Measurements from ENCODE around the gene CRTC1.

The CRTC1 gene

DNA sequence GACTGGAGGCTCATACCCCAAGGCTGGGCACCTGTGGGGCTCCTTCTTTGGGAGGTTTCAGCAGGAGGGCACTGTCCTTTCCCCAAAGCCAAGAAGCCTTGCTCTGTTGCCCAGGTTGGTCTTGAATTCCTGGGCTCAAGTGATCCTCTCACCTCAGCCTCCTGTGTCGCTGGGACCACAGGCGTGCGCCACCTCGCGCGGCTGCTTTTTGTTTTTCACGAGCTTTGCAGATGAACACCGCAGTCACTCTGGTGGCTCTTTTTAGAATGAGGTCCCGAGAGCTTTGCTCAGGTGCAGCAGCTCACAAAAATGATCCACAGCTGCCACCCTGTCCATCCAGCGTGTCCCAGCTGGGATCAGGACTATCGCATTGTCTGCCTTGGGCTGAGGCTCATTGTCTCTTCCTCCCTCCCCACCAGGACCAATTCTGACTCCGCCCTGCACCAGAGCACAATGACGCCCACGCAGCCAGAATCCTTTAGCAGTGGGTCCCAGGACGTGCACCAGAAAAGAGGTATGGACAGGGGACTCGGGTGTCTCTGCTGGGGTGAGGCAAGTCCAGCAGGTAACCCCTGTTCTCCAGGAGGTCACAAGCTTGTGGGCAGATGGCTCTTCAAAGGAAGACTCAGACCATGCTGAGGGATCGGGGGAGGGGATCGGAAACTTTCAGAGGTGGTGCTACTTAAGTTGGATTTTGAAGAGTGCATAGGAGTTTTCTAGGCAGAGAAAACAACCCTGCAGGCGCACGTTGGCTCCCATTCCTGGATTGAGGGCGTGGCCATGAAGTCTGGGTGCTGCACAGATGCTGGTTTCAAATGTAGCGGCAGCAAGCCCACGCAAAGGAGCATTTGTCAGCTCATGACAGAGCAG, 66.1 kb downstream of the CRTC1 start:
- DNase-seq (ENCODE audit: low read depth) = no peak

DNA sequence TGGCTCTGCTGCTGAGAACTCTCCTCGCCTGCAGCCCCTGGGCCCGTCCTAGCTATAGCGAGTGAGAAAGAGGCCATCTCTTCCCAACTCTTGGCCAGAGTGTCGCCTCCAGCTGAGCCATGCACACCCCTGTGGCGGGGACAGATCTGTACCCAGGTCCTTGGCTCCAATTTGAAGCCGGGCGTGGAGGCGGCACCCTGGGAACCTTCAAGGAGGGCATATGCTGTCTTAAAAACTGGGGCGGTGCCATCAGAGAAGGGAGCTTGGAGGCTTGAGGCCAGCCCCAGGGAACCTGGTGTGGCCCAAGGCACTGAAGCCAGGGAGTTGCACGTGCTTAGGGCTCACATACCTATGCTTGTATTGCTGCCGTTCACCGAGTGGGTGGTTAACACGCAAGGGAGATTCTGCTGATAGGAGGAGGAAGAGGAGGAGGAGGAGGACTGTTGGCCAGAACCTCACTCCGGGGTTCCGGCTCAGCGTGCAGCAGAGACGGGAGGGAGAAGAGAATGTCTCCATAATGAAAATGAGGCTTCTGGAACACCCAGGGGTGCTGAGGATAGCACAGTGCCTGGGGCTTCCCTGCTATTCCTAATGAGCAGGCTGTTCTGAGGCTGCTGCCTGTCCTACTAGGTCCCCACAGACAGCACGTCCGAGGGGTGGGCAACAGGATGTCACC, 67.0 kb downstream of the CRTC1 start:
- DNase-seq (ENCODE audit: low read depth) = no peak

DNA sequence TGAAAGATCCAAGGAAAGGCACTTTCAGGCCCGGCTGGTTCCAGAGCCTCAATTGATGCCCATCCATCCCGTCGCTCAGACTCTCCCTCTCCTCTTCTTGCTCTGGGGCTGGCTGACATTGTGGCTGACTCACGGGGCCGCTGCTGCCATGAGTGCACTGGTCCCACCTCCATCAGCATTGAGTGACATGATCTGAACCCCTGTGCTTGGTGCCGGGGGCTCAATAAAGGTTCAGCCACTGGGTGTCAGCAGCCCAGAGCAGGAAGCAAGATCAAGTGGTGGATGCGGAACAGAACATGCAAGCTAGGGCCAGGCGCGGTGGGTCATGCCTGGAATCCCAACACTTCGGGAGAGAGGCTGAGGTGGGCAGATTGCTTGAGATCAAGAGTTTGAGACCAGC, 68.1 kb downstream of the CRTC1 start:
- no peak for DNase-seq (ENCODE audit: low read depth)

DNA sequence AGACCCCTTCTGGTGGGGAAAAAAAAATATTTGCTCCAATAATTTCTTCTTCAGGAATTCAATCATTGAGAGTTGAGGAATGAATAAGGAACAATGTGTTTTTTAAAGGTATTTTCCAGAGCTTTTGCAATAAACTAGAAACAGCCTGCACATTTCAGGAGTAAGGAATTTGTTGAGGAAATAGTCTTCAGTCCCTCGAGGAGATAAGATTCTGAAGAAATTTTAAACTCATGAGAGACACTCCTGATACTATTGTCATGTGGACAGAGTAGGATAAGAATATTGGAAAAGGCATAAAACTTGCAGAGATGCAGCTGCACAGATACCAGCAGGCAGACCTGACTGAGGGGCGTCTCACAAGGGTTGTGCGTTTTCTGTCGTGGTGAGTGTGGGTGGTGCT, 71.0 kb downstream of the CRTC1 start:
- DNase-seq (ENCODE audit: low read depth) = no peak

DNA sequence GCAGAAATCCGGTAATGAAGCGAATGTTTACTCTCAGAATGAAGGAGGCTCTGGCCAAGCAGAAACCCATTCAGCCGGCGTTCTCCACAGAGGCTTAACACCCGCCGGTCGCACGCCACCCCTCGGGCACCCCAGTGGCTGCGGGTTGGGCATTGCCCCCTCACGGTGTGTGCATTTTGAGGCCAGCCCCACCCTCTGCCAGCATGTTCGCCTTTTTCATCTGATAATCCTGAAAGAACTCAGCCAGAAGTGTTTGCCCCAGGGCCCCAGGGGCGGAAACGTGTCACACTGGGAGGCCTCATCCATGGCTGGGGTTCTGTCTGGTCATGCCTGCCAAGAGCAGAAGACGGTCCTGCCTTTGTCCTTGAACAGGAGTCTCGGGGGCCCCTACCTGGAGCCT, 73.4 kb downstream of the CRTC1 start:
- no peak for DNase-seq (ENCODE audit: low read depth)

DNA sequence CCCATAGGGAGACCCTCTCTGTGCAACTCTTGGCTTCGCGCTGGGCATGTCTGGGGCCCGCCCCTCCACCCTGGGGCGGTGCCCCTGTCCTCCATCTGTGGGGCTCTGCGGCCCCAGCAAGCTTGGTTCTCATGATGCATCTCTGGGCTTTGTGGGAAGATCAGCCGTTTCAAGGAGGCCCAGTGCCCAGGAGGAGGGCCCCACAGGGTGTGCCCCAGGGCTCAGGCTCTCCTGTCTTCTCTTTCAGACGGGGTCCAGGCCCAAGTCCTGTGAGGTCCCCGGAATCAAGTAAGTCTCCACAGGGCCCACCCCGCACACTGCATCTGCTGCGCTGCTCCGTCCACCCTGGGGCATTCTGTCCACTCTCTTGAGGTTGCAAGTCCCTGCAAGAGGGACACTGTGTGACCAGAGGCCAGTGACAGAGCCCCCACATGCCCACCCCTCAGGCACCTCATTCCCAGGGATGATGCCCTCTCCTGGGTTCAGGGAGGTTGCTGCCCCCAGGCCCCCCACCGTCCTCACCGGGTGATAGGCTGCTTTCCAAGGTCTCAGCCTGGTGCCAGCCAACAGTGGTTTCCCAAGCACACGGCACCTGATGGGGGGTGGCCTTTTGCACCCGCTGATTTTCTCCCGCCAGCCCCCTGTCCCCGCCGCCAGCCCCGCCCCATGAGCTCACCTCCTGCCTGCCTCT, 76.0 kb downstream of the CRTC1 start:
- DNase-seq (ENCODE audit: low read depth) = no peak

DNA sequence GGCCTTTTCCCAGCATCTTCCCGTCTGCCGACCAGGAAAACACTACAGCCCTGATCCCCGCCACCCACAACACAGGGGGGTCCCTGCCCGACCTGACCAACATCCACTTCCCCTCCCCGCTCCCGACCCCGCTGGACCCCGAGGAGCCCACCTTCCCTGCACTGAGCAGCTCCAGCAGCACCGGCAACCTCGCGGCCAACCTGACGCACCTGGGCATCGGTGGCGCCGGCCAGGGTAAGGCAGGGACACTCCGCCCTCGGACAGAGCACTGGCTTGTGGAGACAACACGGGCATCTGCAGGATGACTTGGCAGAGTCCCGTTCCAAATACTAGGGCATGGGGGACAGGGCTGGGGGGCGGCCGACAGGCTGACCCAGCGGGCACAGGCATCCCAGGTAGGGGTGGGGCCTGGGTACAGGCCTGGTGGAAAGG, 76.5 kb downstream of the CRTC1 start:
- DNase-seq (ENCODE audit: low read depth) = no peak

DNA sequence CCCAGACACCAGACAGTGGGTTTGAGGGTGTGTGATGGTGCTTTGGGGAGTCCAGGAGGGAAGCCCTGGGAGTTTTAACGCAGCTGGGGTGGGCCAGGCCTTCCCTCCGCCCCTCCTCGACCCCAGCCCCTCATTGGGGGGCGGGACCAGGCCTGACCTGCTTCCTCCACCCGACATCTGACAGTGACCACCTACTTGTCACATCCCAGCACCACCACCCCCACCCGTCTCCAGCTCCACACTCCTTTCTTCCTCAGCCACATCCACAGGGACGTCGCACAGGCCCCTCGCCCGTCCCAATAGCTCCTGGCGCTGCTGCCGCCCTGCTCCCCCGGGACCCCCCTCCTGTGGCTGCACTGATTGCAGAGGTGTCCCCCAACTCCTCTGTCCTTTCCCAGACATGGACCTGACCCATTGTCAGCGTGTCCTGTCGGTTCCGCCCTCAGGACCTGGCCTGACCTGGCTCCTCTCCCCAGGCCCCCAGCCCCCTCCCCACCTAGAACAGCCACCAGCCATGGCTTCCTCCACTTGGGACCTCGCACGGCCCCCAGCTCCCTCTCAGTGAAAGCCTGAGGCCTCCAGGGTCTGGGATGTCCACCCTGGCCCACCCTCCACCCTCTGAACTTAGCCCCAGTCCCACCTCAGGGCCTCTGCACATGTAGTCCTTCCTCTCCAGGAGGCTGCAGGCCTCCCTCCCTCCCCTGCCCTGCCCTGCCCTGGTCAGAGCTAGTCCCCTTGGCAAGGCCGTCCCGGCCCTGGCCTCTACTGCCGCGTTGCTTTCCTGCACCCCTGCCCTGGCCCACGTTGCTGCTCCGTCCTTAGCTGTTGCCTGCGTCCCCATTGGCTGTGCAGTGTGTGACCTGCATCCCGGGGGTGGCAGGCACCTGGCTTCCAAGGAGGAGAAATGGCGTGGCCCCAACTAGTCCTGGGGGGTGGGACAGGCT, 77.2 kb downstream of the CRTC1 start:
- DNase-seq (ENCODE audit: low read depth) = no peak

DNA sequence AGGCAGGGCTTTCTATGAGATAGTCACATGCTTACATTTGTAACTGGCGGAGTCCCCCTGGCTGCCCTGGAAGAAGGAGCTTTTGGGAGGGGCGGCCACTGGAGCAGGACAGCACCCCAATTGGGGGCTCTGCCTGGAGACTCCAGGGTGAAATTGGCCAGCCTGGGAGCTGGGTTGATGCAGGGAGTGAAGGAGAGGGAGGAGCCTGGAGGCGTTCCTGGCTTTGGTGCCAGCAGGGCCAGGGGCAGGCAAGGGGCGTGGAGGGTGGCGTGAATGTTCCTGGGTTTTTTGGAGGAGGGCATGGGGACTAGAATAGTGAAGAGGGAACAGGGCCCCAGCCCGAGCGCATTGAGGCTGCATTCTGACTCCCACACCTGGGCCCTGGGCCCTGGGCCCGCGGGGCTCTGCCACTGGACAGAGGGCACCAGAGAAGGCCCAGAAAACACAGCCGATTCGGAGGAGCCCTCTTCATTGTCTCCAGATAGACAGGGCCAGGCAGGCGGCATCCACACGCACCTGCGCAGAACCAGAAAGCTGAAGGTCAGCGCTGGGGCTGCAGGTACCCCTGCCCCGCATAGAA, 78.1 kb downstream of the CRTC1 start:
- no peak for DNase-seq (ENCODE audit: low read depth)

DNA sequence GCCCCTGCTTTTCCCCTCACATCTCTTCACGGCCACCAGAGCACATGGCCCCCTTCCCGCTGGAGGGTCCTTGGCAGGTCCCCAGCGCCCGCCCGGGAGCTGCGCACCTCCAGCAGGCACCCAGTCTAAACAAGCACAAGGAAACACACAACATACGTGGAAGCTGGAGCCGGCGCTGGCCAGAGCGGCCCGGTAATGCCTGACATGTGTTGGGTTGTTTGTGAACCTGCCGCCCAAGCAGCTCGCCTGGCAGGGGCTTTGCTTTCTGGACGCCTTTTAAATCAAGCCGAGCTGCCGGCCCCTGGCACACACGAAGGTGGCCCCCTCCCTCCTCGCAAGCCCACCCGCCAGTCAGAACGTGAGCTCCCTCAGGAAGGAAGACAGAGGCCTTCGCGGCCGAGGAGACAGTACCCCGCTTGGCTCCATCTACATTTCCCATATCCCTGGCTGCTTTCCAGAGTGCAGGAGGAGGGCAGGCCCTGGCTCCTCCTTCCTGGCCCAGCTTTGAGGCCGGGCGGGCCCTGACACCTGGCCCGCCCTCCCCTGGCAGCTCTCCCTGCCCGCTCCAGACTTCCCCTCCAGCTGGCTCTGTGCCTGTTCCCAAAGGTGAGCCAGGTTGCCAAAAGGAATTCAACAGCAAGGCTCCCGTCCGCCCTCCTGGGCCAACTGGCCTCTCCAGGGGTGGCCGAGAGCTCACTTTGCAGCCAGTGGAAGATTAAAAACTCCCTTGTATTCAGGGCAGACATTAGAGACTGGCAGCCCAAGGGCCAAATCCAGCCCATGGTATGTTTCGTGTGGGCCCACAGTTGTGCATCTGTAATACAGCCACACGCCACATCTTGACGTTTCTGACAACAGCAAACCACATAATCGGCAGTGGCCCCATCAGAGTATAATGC, 78.9 kb downstream of the CRTC1 start:
- no peak for DNase-seq (ENCODE audit: low read depth)

DNA sequence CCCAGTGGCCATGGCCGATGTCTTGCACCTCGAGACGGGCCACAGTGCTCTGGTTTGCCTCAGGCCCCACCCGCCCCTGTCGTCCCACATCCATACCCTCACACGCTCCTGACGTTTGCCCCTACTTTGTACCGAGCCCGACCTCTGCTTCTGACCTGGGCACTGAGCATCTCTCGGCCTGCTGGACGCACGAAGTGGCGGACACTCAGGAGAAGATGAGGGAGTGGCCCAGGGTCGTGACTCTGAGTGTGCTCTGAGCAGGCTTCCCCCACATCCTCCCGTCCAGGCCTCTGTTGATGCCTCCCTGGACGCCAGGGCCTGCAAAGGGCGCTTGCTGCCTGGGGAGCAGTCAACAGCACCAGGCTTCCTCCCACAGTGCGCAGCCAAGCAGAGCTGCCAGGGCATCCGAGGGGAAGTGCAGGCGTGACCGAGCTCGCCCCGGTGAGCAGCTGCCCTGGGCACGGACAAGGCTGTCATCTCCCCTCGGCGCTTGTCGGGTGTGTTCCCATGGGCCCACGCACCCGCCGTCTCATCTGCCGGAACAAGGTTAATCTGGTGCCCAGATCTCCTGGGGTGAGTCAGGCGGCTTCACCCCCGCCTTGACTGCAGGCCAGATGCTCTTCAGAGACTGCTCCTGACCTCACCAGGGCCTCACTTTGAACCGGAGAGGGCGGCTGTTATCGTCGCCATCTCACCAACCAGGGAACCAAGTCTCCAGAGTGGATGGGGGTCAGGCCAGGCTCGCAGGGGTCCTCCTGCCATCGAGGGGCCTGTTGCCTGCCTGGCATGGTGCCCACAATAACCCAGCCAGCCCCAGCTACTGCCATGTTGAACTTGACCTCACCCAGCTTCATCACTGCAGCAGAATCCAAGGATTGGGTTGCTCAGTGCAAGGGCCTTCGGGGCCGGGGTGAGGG, 80.5 kb downstream of the CRTC1 start:
- DNase-seq (ENCODE audit: low read depth) = no peak

DNA sequence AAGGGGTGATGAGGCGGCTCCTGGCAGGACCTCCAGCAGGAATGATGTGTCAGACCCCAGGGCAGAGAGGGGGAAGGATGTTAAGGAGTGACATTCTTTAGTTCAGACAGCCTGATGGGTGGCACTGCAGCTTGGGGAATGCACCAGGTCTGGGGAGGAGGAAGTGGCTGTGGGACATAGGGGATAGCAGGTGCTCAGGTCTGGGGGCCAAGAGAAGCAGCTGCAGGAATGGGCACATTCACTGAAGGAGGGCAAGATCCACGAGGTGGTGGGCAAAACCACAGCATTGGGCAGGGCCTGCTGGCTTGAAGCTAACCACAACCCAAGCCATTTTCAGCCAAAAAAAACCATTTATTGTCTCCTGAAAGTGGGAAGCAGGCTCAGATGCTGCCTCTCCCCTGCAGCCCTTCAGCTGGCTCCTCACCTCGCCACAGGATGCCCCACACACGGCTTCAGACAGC, 81.1 kb downstream of the CRTC1 start:
- no peak for DNase-seq (ENCODE audit: low read depth)

DNA sequence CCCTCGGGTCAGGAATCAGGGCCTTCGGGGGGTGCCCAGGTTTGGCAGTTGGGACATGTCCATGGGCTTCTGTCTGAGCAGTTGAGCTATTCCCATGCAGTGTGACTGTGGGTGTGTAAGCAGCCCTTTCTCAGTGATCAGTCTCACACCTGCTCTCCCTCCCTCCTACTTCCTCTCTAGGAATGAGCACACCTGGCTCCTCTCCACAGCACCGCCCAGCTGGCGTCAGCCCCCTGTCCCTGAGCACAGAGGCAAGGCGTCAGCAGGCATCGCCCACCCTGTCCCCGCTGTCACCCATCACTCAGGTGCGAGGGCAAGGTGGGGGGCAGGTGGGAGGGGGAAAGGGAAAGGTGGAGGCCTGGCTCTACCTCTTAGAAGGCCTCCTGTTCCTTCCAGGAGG, 81.7 kb downstream of the CRTC1 start:
- no peak for DNase-seq (ENCODE audit: low read depth)

DNA sequence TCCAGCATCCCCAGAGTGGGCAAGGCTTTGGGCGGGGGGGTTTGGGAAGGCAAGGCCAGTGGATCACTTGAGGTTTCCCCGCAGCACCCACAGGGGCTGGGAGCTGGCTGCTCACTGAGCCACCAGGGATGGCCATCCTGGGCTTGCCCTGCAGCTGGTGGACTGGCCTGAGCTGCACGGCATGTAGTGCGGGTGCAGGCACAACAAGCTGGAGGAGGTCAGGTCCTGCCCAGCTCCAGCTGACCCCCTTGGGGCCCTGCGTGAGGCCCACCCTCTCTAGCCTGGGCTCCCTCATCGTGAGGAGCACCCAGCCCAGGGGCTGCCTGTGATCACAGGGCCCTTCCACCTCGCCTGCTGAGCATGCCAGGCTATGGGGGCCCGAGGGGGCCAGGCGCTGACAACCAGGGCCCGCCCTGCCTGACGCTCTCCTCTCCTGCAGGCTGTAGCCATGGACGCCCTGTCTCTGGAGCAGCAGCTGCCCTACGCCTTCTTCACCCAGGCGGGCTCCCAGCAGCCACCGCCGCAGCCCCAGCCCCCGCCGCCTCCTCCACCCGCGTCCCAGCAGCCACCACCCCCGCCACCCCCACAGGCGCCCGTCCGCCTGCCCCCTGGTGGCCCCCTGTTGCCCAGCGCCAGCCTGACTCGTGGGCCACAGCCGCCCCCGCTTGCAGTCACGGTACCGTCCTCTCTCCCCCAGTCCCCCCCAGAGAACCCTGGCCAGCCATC, 84.7 kb downstream of the CRTC1 start:
- DNase-seq (ENCODE audit: low read depth) = no peak

DNA sequence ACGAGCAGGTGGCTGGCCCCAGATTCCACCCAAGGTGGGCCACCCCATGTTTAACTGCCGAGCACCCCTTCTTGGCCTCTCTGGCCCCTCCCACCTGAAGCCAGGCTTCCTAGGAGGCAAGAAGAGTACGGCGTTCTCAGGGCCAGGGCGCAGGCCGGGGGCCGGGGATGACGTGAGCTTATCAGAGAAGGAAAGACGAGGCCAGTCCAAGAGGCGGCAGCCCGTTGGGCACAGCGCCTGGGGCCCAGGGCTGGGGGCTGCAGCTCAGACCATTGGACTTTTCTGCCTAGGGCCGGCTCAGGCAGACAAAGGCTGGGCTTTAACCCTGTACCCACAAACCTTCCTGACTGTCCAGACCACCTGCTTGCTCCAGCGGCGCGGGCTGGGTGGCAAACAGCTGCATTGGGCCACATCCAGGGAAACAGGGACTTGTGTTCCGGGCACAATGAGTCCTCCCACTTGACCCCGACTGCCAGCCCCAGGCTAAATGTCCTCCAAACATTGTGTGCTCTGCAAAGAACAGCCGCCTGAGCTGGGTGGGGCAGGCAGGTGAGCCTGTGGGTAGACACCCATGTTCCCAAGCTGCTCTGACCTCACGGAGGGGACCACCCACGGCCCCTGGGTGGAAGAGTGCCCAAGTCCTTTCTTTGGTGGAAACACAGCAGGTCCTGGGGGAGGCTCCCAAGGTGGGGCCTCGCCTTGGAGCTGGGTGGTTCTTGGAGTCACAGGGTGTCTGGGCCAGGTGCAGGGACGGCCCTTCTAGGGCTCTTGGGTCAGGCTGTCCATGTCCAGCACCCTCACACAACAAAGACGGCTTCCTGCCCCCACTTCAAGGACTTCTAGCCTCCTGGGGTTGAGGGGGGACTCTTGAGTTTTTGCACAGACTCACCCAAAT, 85.8 kb downstream of the CRTC1 start:
- no peak for DNase-seq (ENCODE audit: low read depth)

DNA sequence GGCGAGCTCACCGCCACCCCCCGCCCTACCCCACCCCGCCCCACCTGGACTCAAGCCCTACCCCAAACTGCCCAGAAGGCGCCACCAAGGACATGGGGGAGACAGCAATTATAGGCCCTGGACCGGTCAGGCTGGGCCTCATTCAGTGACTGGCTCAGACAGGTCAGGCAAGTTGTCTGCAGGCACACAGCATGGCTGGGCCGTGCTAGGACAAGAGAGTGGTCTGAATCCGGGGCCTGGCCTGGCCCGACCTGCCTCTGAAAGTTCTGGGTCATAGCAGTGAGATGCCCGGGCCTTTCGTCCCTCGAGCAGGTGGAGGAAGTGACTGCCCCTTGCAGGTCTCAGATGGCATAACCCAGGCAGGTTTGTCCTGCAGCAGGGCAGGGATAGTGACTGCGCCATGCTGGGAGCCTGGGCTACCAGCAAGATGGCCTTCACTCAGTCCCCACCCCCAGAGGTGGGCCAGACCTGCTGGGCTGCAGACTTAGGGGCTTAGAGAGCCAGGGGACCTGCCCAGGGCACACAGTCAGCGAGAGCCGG, 86.6 kb downstream of the CRTC1 start:
- no peak for DNase-seq (ENCODE audit: low read depth)

DNA sequence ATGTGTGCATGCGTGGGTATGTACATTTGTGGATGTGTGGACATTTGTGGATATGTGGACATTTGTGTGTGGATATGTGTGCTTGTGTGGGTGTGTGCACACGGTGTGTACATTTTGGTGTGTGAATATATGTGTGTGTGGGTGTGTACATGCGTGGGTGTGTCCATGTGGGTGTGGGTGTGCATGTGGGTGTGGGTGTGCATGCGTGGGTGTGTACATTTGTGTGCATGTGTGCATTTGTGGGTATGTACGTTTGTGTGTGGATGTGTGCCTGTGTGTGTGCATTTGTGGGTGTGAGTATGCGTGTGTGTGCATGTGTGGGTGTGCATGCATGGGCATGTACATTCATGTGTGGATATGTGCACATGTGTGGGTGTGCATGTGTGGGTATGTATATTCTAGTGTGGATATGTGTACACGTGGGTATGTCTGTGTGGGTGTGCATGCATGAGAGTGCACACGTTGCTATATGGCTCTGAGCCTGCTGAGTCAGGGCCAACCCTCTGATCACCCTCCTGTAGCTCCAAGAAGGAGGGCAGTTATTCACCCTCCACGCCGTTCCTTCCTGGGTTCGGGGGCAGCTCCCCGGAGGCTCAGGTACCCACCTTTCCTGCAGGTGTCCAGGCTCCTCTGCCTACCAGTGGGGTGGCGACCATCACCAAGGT, 87.3 kb downstream of the CRTC1 start:
- DNase-seq (ENCODE audit: low read depth) = no peak
